CD14-positive monocyte (primary cell): ENCODE measurements around the gene UBE2E2. TPM values are rescaled to one million over a fixed set of nuclear protein-coding genes. Genes with fewer than 3 reads are reported as not detected.

Experiments used
- DNase-seq, 3 donors: peaks; one replicate each; pipeline ENCODE4 v3.0.0-alpha.2; 2011 to 2022
- H2AFZ ChIP-seq: 2 replicates; pipeline ENCODE4 v1.6.0; 2012; ENCODE audit warnings: mild to moderate bottlenecking, low read depth, low read length, inconsistent platforms; ENCODE audit not compliant: insufficient read depth, poor library complexity, severe bottlenecking
- H3K27ac ChIP-seq, 2 donors: 1 replicate in 1 of 2; 2 replicates in 1 of 2; pipeline ENCODE4 v1.5.1; 2012 to 2013; ENCODE audit warnings: low read length in 2 of 2, control low read depth in 1 of 2, inconsistent platforms in 1 of 2, low read depth in 1 of 2, mild to moderate bottlenecking in 1 of 2
- H3K27me3 ChIP-seq, 2 donors: one replicate each; pipeline versions ENCODE4 v1.6.0 to v1.6.1; 2011 to 2013; ENCODE audit warnings: low read length in 2 of 2; ENCODE audit not compliant: control insufficient read depth in 2 of 2, insufficient read depth in 2 of 2
- H3K36me3 ChIP-seq, 2 donors: replicated peaks in 1 of 2; 1 replicate in 1 of 2; 2 replicates in 1 of 2; pipeline versions ENCODE4 v1.5.1 to v1.6.1; 2012 to 2013; ENCODE audit warnings: low read length in 2 of 2, control low read depth in 1 of 2, inconsistent platforms in 1 of 2, mild to moderate bottlenecking in 1 of 2; ENCODE audit not compliant: insufficient read depth in 2 of 2, control insufficient read depth in 1 of 2
- H3K4me1 ChIP-seq, 2 donors: 1 replicate in 1 of 2; 2 replicates in 1 of 2; pipeline versions ENCODE4 v1.5.1 to v1.6.1; 2012 to 2013; ENCODE audit warnings: low read length in 2 of 2, control low read depth in 1 of 2, inconsistent platforms in 1 of 2, mild to moderate bottlenecking in 1 of 2, moderate library complexity in 1 of 2; ENCODE audit not compliant: insufficient read depth in 2 of 2, control insufficient read depth in 1 of 2
- H3K4me2 ChIP-seq: replicated peaks from 2 replicates; pipeline ENCODE3; 2012; ENCODE audit warnings: low read length, moderate library complexity, mild to moderate bottlenecking; ENCODE audit not compliant: poor library complexity, severe bottlenecking; ENCODE audit errors: extremely low read depth
- H3K4me3 ChIP-seq, 3 experiments: fragments of 200-600 bp in 1 of 3; sonication (generic) in 1 of 3; replicated peaks in 1 of 3; 1 replicate in 2 of 3; 2 replicates in 1 of 3; pipeline ENCODE4 v1.5.1; 2011 to 2013; ENCODE audit warnings: low read length in 3 of 3, mild to moderate bottlenecking in 3 of 3, control low read depth in 2 of 3, low read depth in 2 of 3, inconsistent platforms in 1 of 3, moderate library complexity in 1 of 3
- H3K79me2 ChIP-seq: 2 replicates; pipeline ENCODE4 v1.6.0; 2012; ENCODE audit warnings: mild to moderate bottlenecking, control low read depth, inconsistent platforms, low read length, moderate library complexity; ENCODE audit not compliant: insufficient read depth
- H3K9ac ChIP-seq: 2 replicates; pipeline ENCODE4 v1.6.0; 2017; ENCODE audit warnings: low read length, mild to moderate bottlenecking; ENCODE audit not compliant: insufficient read depth, poor library complexity, severe bottlenecking
- H3K9me3 ChIP-seq, 2 donors: replicated peaks in 1 of 2; 1 replicate in 1 of 2; 2 replicates in 1 of 2; pipeline versions ENCODE4 v1.5.1 to v1.6.1; 2012 to 2013; ENCODE audit warnings: low read length in 2 of 2, control low read depth in 1 of 2; ENCODE audit not compliant: control insufficient read depth in 1 of 2, insufficient read depth in 1 of 2
- H4K20me1 ChIP-seq: 2 replicates; pipeline ENCODE4 v1.6.0; 2012; ENCODE audit warnings: mild to moderate bottlenecking, low read length, control low read depth, moderate library complexity; ENCODE audit not compliant: insufficient read depth
- H3K27ac Mint-ChIP-seq, 7 donors: one replicate each; pipeline ENCODE4 v1.8.0; 2020; ENCODE audit warnings: mild to moderate bottlenecking in 7 of 7, mixed read lengths in 7 of 7, moderate library complexity in 6 of 7, inconsistent platforms in 2 of 7
- H3K27me3 Mint-ChIP-seq, 3 donors: one replicate each; pipeline ENCODE4 v1.8.0; 2021 to 2022; ENCODE audit warnings: low read depth in 3 of 3, mild to moderate bottlenecking in 3 of 3, mixed read lengths in 3 of 3, moderate library complexity in 3 of 3, inconsistent platforms in 1 of 3
- H3K36me3 Mint-ChIP-seq, 2 donors: one replicate each; pipeline ENCODE4 v1.8.0; 2020; ENCODE audit warnings: mixed read lengths in 2 of 2, inconsistent platforms in 1 of 2, mild to moderate bottlenecking in 1 of 2
- H3K4me1 Mint-ChIP-seq: one replicate; pipeline ENCODE4 v1.8.0; 2020; ENCODE audit warnings: mild to moderate bottlenecking, mixed read lengths
- H3K4me3 Mint-ChIP-seq, 2 donors: one replicate each; pipeline ENCODE4 v1.8.0; 2020; ENCODE audit warnings: mild to moderate bottlenecking in 2 of 2, mixed read lengths in 2 of 2, moderate library complexity in 1 of 2
- H3K9me3 Mint-ChIP-seq, 7 donors: one replicate each; pipeline ENCODE4 v1.8.0; 2020 to 2022; ENCODE audit warnings: mixed read lengths in 7 of 7, mild to moderate bottlenecking in 6 of 7, moderate library complexity in 6 of 7, inconsistent platforms in 2 of 7
- CTCF ChIP-seq: fragments of 200-600 bp; IDR thresholded peaks from one replicate; pipeline ENCODE4 v1.8.0; 2022; ENCODE audit warnings: antibody characterized with exemption, mild to moderate bottlenecking
- WGBS: methylation state at CpG from one replicate; pipeline ENCODE4 v1.1.5; 2013; ENCODE audit warnings: missing lambda C conversion rate; ENCODE audit not compliant: insufficient coverage; 5-methylcytosine and 5-hydroxymethylcytosine counted together
- intact Hi-C, 2 donors: fragments of 100-400 bp; cut with micrococcal nuclease; formaldehyde crosslinking; loops; one replicate each; pipeline versions ENCODE4 v1.15.0 to v1.15.1; 2023
- polyA plus RNA-seq, 3 donors: library from polyadenylated mRNA; depleted of rRNA in 1 of 3; unstranded in 2 of 3; stranded (reverse) in 1 of 3; fragments of 300-500 nt in 2 of 3; fragments of >200 nt in 1 of 3; fragmentation: Illumina TruSeq in 2 of 3; gene quantifications; 1 replicate in 2 of 3; 2 replicates in 1 of 3; pipeline ENCODE4 v1.2.3, GENCODE V29; 2012 to 2021

Gene UBE2E2
- polyA plus RNA-seq, 3 donors: 25.8 to 78.0 (median 66.3) TPM

DNA sequence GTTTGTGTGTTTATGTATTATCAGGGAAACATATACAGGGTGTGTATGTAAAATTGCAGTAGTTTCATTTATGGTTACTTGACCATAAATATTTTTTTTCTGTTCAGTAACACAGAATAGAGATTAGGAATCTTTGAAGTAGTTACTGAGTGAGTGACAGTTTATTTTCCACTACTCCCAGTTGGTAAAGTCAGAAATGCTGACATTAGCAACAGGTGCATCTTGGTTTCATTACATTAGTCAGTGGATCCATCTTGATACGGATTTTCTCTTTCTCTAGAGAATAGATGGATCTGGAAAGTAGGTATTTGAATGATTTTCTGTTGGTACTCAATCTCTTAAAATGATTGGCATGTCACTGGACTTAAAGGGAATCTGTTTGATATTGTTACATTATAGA is 6.0 kb downstream of the UBE2E2 start:
- H3K9me3 ChIP-seq: no peaks in the 10 kb centered on the region
- H3K36me3 ChIP-seq: peaks cover 2 to 20% of the 10 kb centered on the region in 2 donors
- intact Hi-C loops: loop anchor here in 1 of 2 donors (10.0 kb wide), 1 partner anchor 736 kb away; the partner anchor contains the start of gene NR1D2
- H3K4me1 ChIP-seq: peaks cover 5 to 12% of the 10 kb centered on the region in 2 donors
- no peaks in the 10 kb centered on the region for H3K27me3 ChIP-seq
- peaks cover 71% of the 10 kb centered on the region for H4K20me1 ChIP-seq
- H3K27ac ChIP-seq: no peak overlapping the region
- no peak overlapping the region for H3K9ac ChIP-seq
- peaks cover 66% of the 10 kb centered on the region for H3K79me2 ChIP-seq
- no peak for DNase-seq
- no peak overlapping the region for H3K4me2 ChIP-seq
- no peak for TF ChIP-seq CTCF
- no peak overlapping the region for H3K27ac Mint-ChIP-seq
- H3K36me3 Mint-ChIP-seq: peaks cover 15 to 20% of the 10 kb centered on the region in 2 donors
- peaks cover 27% of the 10 kb centered on the region for H3K4me1 Mint-ChIP-seq
- H3K4me3 ChIP-seq: no peak overlapping the region
- no CpG with 5 or more reads among the region's 1 CpG for WGBS
- peaks cover 0 to 3% (median 0%) of the 10 kb centered on the region in 3 donors for H3K27me3 Mint-ChIP-seq
- no peak overlapping the region for H3K4me3 Mint-ChIP-seq
- no peaks in the 10 kb centered on the region for H3K9me3 Mint-ChIP-seq
- no peak overlapping the region for H2AFZ ChIP-seq

DNA sequence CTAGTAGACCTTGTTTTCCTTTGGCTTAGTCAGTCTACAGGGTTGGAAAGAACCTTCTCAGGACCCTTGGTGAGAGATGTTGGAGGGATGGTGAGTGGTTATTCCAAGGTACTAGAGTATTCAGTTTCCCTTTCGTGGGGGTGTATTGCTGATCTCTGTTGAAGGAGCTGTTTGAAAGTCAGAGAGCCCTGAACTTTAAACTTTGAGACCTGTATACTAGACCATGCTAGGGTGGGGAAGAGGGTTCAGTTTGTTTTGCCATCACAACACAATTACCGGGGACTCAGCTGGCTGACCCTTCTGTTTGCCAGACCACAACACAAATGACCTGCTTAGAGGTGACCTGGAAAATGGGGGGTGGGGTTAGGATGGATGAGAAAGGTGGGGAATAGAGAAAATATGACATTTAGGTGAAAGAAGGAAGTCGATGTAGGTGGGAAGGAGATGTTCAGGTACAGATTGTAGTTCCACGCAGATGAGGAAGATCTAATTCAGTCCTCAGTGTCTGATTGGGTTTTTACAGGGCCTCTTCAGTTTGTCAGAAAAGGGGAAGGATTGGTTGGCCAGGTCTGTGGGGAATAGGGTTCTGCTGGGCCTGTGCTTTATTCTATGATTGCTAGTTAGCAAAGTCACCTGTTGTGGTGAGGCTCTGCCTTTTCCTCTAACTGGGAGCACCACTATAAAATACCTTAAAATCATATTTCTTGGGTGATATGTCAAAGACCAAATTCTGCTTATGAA is 6.8 kb downstream of the UBE2E2 start:
- H3K9ac ChIP-seq: no peak overlapping the region
- H3K4me2 ChIP-seq: no peak overlapping the region
- no peak overlapping the region for H2AFZ ChIP-seq
- H4K20me1 ChIP-seq: peaks cover 66% of the 10 kb centered on the region
- no peak overlapping the region for H3K27ac ChIP-seq
- 83% methylated on average over 2 of the region's 4 CpGs for WGBS
- Mint-ChIP-seq H3K9me3 (no peaks in the 10 kb centered on the region), H3K27me3 (peaks cover 0 to 2% (median 0%) of the 10 kb centered on the region in 3 donors), H3K36me3 (peaks cover 18 to 22% of the 10 kb centered on the region in 2 donors), H3K4me3 (no peak overlapping the region), H3K4me1 (peaks cover 21% of the 10 kb centered on the region), H3K27ac (no peak overlapping the region)
- H3K4me3 ChIP-seq: no peak overlapping the region
- no peaks in the 10 kb centered on the region for H3K9me3 ChIP-seq
- H3K27me3 ChIP-seq: no peaks in the 10 kb centered on the region
- intact Hi-C loops: loop anchor here in 1 of 2 donors (10.0 kb wide), 1 partner anchor 735 kb away; the partner anchor contains the start of gene NR1D2
- H3K36me3 ChIP-seq: peaks cover 2 to 20% of the 10 kb centered on the region in 2 donors
- peaks cover 58% of the 10 kb centered on the region for H3K79me2 ChIP-seq
- no peak for DNase-seq
- peaks cover 0 to 4% of the 10 kb centered on the region in 2 donors for H3K4me1 ChIP-seq
- no peak for TF ChIP-seq CTCF
